GM12874 (cell line): ENCODE results near the gene ARID4B.

Experiments
- CTCF ChIP-seq: IDR thresholded peaks from 2 replicates; pipeline ENCODE4 v1.5.1; 2011; ENCODE audit warnings: low read depth, mild to moderate bottlenecking, control low read depth, low read length, moderate library complexity; ENCODE audit not compliant: insufficient read depth

The ARID4B gene

DNA sequence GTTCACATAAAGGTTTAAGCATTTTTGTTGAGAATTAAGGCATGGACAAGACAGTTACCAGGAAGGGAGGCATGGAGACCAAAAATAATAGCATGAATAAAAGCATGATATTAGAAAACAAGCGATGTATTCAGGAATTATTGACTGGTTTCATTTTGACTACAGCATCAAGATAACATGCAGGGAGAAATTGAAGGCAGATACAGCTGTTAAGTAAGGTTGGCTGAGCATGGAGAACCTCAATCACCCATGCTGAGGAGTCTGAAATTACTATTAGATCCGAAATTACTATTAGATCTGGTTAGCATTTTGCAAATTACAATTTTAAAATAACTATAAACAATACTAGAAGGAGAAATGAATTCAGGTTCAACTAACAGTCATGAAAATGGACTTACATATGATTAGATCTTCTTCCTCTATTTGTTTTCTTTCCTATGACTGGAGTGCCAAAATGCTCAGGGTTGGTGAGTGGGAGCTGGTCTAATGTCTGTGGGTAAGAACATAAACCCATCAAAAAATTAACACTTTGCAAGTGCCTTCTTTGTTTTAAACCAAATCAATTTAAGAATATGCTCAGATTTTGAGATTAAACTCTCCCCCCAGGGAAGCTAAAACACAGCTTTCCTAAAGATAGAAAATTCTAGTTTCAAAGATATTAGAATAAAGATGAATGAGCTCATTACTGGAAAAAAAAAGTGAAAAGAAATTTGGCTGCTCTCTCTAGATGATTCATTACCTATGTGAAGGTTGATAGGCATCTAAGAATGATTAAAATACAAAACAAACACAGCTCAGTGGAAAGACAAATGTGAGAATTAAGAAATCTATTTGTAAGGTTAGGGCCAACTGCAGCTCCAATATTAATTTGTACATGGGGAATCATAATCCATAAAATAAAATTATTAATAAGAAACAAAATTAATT lies 81.7 kb downstream of the ARID4B start:
- no peak for TF ChIP-seq CTCF

GRCh38 chr1:235244974-235245592 lies 82.9 kb downstream of the ARID4B start:
- TF ChIP-seq CTCF, result no peak

- TF ChIP-seq CTCF, result no peak
These were observed 87.0 kb downstream of the ARID4B start for GRCh38 chr1:235240960-235241359.

DNA sequence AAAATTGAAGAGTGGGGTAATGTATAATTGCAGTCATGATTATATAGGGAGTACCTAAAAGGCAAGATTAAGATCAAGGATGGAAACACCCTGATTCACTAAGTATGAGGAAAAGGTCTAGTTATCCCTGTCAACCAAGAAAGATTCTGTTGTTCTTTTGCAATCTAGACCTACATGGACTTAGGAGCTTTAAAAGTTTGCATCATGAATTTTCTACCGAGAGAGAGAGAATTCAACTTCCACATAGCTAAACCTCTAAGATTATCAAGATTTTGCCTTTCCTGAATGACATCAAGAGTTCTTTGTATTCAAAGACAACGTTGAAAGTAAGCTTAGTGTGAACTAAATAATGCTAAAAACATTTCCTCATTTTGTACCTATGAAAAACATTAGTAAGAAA lies 88.1 kb downstream of the ARID4B start:
- TF ChIP-seq CTCF, result no peak

DNA sequence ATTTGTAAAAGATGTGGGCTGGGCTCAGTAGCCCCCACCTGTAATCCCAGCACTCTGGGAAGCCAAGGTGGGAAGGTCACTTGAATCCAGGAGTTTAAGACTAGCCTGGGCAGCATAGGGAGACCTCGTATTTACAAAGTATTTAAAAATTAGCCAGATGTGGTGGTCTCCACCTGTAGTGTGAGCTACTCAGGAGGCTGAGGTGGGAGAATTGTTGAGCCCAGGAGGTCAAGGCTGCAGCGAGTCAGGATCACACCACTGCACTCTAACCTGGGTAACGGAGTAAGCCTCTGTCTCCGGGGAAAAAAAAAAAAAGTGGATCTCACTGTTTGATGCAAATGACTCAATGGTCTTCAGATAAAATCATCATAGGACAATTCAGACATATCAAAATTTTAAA lies 89.4 kb downstream of the ARID4B start:
- TF ChIP-seq CTCF, result no peak

DNA sequence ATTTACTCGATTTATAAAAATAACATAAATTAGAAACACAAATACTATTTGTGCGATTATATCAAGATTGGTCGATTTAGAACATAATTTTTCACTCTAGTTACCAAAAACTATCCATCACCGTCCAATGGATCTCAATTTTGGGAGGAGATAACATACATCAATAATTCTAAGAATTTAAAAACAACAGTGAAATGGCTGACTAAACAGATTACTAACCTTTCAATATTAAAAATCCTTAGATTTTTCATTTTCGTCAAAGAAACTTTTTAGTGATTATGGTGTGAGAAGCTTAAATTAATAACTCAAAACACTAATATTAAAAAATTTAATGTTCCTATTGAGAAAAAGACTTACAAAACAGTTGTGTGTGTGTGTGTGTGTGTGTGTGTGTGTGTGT lies 91.9 kb downstream of the ARID4B start:
- TF ChIP-seq CTCF, result no peak

GRCh38 chr1:235229868-235230267 lies 98.1 kb downstream of the ARID4B start:
- no peak for TF ChIP-seq CTCF
